Effector memory CD4-positive, alpha-beta T cell (primary cell): Measurements from ENCODE around the gene BTK.
A peak's percentile ranks its signal among the peaks of the same experiment; 100 is the strongest.

Experiments used
- DNase-seq, 3 donors: peaks; one replicate each; pipeline ENCODE4 v3.0.0-alpha.2; 2020
- H3K27ac ChIP-seq: 2 replicates; pipeline ENCODE4 v1.7.0; 2013; ENCODE audit warnings: mild to moderate bottlenecking, low read length, moderate library complexity; ENCODE audit not compliant: insufficient read depth, poor library complexity, severe bottlenecking
- H3K27me3 ChIP-seq: replicated peaks from 2 replicates; pipeline ENCODE4 v1.7.0; 2013; ENCODE audit warnings: mild to moderate bottlenecking, low read length; ENCODE audit not compliant: insufficient read depth, control insufficient read depth, poor library complexity, severe bottlenecking
- H3K36me3 ChIP-seq: 2 replicates; pipeline ENCODE4 v1.7.0; 2013; ENCODE audit warnings: mild to moderate bottlenecking, low read length, moderate library complexity; ENCODE audit not compliant: control insufficient read depth, insufficient read depth
- H3K4me1 ChIP-seq: 2 replicates; pipeline ENCODE4 v1.7.0; 2013; ENCODE audit warnings: low read length, mild to moderate bottlenecking; ENCODE audit not compliant: control insufficient read depth, insufficient read depth, poor library complexity, severe bottlenecking
- H3K4me3 ChIP-seq: 2 replicates; pipeline ENCODE4 v1.7.0; 2013; ENCODE audit warnings: low read length, low read depth, mild to moderate bottlenecking; ENCODE audit not compliant: insufficient read depth, poor library complexity, severe bottlenecking
- H3K9me3 ChIP-seq: 2 replicates; pipeline ENCODE4 v1.7.0; 2013; ENCODE audit warnings: mild to moderate bottlenecking, low read length, moderate library complexity; ENCODE audit not compliant: control insufficient read depth

Gene BTK

DNA sequence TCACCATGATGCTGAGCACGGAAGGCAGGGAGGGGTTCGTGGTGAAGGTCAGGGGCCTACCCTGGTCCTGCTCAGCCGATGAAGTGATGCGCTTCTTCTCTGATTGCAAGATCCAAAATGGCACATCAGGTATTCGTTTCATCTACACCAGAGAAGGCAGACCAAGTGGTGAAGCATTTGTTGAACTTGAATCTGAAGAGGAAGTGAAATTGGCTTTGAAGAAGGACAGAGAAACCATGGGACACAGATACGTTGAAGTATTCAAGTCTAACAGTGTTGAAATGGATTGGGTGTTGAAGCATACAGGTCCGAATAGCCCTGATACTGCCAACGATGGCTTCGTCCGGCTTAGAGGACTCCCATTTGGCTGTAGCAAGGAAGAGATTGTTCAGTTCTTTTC lies 26.0 kb upstream of the BTK start:
- H3K36me3 ChIP-seq = no peaks in the 10 kb centered on the region
- no peak for DNase-seq
- no peaks in the 10 kb centered on the region for H3K4me1 ChIP-seq
- H3K27ac ChIP-seq = no peak overlapping the region
- no peak overlapping the region for H3K4me3 ChIP-seq
- no peaks in the 10 kb centered on the region for H3K9me3 ChIP-seq
- H3K27me3 ChIP-seq = no peaks in the 10 kb centered on the region

DNA sequence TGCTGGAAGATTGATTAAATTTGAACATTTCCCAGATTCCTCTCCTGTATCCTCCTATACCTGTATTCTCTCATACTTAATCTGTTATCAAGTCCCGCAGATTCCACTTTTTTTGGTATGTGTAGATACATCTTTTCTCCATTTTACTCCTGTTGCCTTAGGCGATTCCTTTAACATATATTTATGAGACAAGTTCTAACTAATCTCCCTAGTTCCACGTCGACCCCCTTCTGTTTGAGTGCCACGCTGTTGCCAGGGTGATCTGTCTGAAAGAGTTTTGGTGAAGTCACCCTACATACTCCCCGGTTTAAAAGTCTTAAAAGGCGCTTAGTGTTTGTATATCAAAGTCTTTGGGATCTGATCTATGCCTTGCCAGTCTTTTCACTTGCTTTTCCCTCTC lies 24.5 kb upstream of the BTK start:
- no peak for DNase-seq
- H3K27ac ChIP-seq = peak overlapping the region; percentile 18

DNA sequence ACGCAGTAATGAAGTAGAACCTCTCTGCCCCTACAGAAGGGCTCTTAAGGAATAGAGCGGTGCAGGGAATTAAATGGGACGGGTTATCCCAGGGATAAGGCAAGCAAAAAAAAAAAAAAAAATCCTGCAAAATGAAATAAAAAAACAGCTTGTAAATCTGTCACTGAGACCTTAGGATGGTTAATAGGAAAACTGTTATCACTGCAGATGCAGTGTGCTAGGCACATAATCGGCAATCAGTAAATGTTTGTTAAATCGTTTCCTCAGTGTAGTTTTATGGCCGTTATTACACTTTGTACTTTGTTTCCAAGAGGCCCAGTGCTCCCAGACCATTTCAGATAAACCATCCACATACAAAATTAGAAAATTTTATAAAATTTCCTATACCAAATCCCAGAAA lies 23.1 kb upstream of the BTK start:
- H3K27me3 ChIP-seq = no peaks in the 10 kb centered on the region
- DNase-seq = no peak
- peak overlapping the region; percentile 95 for H3K27ac ChIP-seq
- no peaks in the 10 kb centered on the region for H3K4me1 ChIP-seq
- H3K9me3 ChIP-seq = no peaks in the 10 kb centered on the region
- no peaks in the 10 kb centered on the region for H3K36me3 ChIP-seq
- H3K4me3 ChIP-seq = peak overlapping the region; percentile 58

More for the DNA sequence above, 24.5 kb upstream of the BTK start:
- Histone ChIP-seq H3K4me3 (no peak overlapping the region), H3K9me3 (no peaks in the 10 kb centered on the region), H3K27me3 (no peaks in the 10 kb centered on the region), H3K36me3 (no peaks in the 10 kb centered on the region), H3K4me1 (no peaks in the 10 kb centered on the region)

DNA sequence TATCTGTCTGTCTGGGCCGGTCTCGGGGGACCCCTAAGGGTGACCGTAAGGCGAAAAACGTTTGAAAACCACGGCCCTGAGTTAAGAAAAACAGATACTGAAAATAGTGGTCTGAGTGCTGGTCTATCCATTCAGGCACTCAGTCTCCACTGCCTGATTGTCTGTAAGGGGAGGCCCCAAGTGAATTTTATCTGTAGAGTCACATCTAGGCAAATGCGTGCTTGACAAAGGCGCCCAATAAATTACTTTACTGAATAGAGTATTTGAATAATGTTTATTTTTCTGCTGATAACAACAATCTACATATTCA lies 22.5 kb upstream of the BTK start:
- H3K9me3 ChIP-seq = no peaks in the 10 kb centered on the region
- H3K4me1 ChIP-seq = no peaks in the 10 kb centered on the region
- no peak for DNase-seq
- no peaks in the 10 kb centered on the region for H3K36me3 ChIP-seq
- peak overlapping the region; percentile 95 for H3K27ac ChIP-seq
- peak overlapping the region; percentile 58 for H3K4me3 ChIP-seq
- no peaks in the 10 kb centered on the region for H3K27me3 ChIP-seq

DNA sequence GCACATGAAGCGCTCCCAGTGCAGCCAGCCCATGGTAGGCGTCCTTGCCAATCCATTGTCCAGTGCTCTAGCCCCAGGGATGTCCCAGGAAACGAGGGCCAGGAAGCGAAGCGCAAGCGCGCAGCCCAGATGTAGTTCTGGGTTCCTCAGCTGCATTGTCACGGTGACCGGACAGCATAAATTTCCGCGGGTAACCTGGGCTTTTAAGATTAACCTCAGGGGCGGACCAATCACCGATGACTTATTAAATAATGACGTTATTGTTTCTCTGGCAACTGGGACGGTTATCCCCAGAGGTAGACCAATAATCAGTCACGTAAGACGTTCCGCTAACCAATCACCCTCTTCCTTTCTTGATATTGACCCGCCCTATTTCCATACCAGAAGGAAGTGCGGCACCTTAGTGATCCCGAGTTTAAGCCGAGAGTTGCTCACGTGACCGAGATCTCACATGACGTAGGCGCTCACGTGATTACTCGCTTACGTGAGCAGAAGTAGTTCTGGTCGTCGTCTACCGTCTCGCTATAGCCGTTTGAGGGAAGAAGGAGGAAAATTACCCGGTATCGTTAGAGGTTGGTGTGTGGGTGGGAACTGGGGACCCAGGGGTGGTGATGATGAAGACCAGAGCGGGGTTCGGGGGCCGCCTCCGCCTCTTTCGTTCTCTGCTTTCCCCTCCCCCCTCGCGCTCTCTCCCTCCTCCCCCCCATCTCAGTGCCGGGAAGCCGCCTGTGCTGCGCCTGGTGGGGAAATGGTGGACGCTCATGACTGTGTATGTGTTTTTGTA lies 21.9 kb upstream of the BTK start, which contains the start of the genes GLA and HNRNPH2:
TSS of gene GLA (minus strand) at position 178 of the 784 bp plus-strand sequence. CDS start at position 156, 22 bp downstream.
TSS of gene HNRNPH2 (plus strand) at position 475 of the 784 bp plus-strand sequence. CDS start 3,767 bp downstream, outside the sequence.
- no peaks in the 10 kb centered on the region for H3K27me3 ChIP-seq
- H3K36me3 ChIP-seq = no peaks in the 10 kb centered on the region

DNA sequence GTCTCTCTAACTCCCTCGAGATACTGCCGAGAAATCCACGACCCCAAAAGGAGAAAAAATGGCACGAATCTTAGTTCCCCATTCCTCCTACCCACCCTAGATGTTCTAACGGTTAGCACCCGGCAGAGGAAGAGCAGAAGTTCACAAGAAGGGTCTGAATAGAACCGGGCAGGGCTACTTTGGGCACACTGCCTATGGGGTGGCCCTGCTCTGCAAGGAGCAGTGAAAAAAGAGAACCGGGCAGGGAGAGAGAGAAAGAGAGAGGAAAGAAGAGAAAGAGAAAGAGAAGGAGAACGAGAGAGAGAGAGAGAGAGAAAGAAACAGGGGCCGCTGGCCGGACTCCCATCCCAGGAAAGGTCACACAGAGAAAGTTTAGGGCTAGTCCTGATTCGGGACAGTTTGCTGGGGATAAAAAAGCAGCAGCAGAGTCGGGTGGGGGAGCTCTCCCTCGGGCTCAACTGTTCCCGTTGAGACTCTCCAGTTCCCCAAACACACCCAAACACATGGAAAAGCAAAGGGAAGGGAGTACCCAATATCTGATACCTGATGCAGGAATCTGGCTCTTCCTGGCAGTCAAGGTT lies 21.3 kb upstream of the BTK start:
- Histone ChIP-seq H3K4me3 (peak overlapping the region; percentile 74), H3K9me3 (no peaks in the 10 kb centered on the region), H3K4me1 (no peaks in the 10 kb centered on the region), H3K27ac (peak overlapping the region; percentile 95), H3K36me3 (no peaks in the 10 kb centered on the region), H3K27me3 (no peaks in the 10 kb centered on the region)
- no peak for DNase-seq

More for the DNA sequence above, 21.9 kb upstream of the BTK start, which contains the start of the genes GLA and HNRNPH2:
- no peaks in the 10 kb centered on the region for H3K4me1 ChIP-seq
- H3K27ac ChIP-seq = peak within 1 kb of the TSS; percentile 95
- H3K4me3 ChIP-seq = peak within 1 kb of the TSS; percentile 74
- peak; percentile 82 to 88 (median 84) for DNase-seq
- no peaks in the 10 kb centered on the region for H3K9me3 ChIP-seq

DNA sequence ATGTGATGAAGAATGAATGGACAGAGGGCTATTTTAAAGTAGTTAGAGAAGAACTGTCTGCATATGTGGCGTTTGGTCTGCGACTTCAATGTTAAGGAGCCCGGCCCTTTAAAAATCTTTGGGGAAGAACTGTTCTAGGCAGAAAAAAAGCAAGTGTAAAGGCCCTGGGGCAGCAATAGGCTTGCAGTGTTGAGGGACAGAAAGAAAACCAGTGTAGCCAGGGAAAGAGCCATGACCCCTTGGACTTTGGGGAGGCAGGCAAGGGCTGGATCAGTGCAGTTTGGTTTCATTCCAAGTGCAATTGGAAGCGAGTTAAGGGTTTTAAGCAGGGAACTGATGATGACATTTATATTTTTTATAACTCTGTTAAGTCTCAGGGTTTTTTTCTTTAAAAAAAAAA lies 13.8 kb upstream of the BTK start:
- Histone ChIP-seq H3K4me1 (no peaks in the 10 kb centered on the region), H3K27me3 (no peaks in the 10 kb centered on the region), H3K4me3 (no peak overlapping the region), H3K9me3 (no peaks in the 10 kb centered on the region), H3K36me3 (no peaks in the 10 kb centered on the region), H3K27ac (no peak overlapping the region)
- DNase-seq = no peak

DNA sequence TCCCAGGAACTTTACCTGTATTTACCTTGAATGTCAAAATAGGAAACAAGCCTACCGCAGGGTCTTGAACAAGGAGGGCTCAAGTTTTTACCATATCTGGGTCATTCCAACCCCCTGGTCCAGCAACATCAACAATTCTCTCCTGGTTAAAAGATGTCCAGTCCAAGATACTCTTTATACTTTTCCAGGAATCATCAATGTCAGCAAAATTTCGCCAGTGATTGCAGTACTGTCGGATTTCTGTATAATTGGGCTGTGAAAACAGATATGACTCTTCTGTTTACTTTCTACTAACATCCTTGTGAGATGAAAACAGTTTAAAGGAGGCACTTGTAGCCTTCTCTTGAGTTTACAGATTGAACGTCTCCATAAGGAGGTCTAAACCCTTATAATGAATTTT lies 12.7 kb upstream of the BTK start:
- no peak for DNase-seq
- no peak overlapping the region for H3K27ac ChIP-seq
- no peaks in the 10 kb centered on the region for H3K27me3 ChIP-seq
- H3K9me3 ChIP-seq = no peaks in the 10 kb centered on the region
- no peaks in the 10 kb centered on the region for H3K36me3 ChIP-seq
- H3K4me3 ChIP-seq = no peak overlapping the region
- H3K4me1 ChIP-seq = no peaks in the 10 kb centered on the region

DNA sequence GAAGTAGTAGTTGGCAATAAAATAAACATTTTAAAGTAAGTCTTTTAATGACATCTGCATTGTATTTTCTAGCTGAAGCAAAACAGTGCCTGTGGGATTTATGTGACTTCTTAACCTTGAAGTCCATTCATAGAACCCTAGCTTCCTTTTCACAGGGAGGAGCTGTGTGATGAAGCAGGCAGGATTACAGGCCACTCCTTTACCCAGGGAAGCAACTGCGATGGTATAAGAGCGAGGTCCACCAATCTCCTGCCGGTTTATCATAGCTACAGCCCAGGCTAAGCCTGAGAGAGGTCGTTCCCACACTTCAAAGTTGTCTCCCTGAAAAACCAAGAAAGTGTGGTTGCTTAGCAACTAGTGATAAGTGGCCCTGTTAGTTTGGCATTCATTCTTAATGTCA lies 11.8 kb upstream of the BTK start:
- Histone ChIP-seq H3K9me3 (no peaks in the 10 kb centered on the region), H3K27ac (no peak overlapping the region), H3K36me3 (no peaks in the 10 kb centered on the region), H3K27me3 (no peaks in the 10 kb centered on the region), H3K4me1 (no peaks in the 10 kb centered on the region), H3K4me3 (no peak overlapping the region)
- DNase-seq = no peak

DNA sequence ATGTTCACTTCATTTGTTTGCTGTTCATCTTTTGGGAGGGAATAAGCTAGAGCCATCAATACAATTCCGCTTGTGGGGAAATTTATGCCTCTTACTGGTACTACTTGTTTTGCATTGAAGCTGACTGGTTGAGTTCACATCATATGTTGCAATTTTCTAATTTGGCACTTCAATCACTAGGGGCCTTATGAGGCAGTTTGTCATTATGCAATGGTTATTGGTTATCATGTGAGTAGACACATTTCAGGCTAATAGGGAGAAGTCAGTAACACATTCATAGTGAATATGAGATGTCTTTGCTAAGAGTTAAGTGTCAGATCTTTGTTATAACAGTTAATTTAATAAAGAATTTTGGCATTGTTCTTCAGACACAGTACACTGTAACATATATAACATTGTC lies 9.8 kb upstream of the BTK start:
- Histone ChIP-seq H3K36me3 (no peaks in the 10 kb centered on the region), H3K27me3 (no peaks in the 10 kb centered on the region), H3K4me3 (no peak overlapping the region), H3K9me3 (no peaks in the 10 kb centered on the region), H3K4me1 (no peaks in the 10 kb centered on the region), H3K27ac (no peak overlapping the region)
- DNase-seq = no peak
